Tibial nerve (tissue), 4 donors: ENCODE results near the gene NNMT. TPM values are rescaled to one million over a fixed set of nuclear protein-coding genes. Genes with fewer than 3 reads are reported as not detected.
A peak's percentile ranks its signal among the peaks of the same experiment; 100 is the strongest.

Experiments
- DNase-seq, 2 donors: peaks; one replicate each; pipeline ENCODE4 v3.0.0-alpha.2; 2019; ENCODE audit warnings: low spot score in 2 of 2
- H3K27ac ChIP-seq, 4 donors: fragments of 200-600 bp; sonication (generic) in 3 of 4; one replicate each; pipeline ENCODE4 v1.5.1; 2017 to 2019; ENCODE audit warnings: mild to moderate bottlenecking in 1 of 4
- H3K27me3 ChIP-seq, 2 donors: fragments of 200-600 bp; sonication (generic) in 1 of 2; one replicate each; pipeline versions ENCODE4 v1.5.1 to v1.6.0; 2017 to 2019
- H3K36me3 ChIP-seq, 3 donors: fragments of 200-600 bp; sonication (generic); one replicate each; pipeline ENCODE4 v1.5.1; 2018 to 2019
- H3K4me1 ChIP-seq, 4 donors: fragments of 200-600 bp; sonication (generic) in 3 of 4; one replicate each; pipeline ENCODE4 v1.5.1; 2017 to 2019
- H3K4me3 ChIP-seq, 4 donors: fragments of 200-600 bp; sonication (generic) in 3 of 4; one replicate each; pipeline ENCODE4 v1.5.1; 2017 to 2019; ENCODE audit warnings: mild to moderate bottlenecking in 1 of 4, moderate library complexity in 1 of 4
- H3K9me3 ChIP-seq, 4 donors: fragments of 200-600 bp; sonication (generic) in 3 of 4; one replicate each; pipeline ENCODE4 v1.5.1; 2017 to 2019
- EP300 ChIP-seq, 2 donors: sonication (generic); formaldehyde crosslinking; IDR thresholded peaks; one replicate each; pipeline ENCODE4 v1.6.1; 2017; ENCODE audit warnings: antibody characterized with exemption in 2 of 2, mild to moderate bottlenecking in 1 of 2
- POLR2A ChIP-seq, 2 donors: fragments of 450-650 bp; IDR thresholded peaks; one replicate each; pipeline ENCODE4 v1.6.1; 2017; ENCODE audit warnings: antibody characterized with exemption in 2 of 2, mild to moderate bottlenecking in 2 of 2, moderate library complexity in 2 of 2
- WGBS, 2 donors: methylation state at CpG; one replicate each; pipeline ENCODE4 v1.1.5; 2018; 5-methylcytosine and 5-hydroxymethylcytosine counted together
- total RNA-seq, 4 donors: library from RNA; depleted of rRNA; stranded (reverse); fragments of >200 nt; gene quantifications; one replicate each; pipeline ENCODE4 v1.1.0, GENCODE V29; 2016
- TF ChIP-seq, protein P1 (sequence below), 5 experiments: fragments of 200-600 bp in 3 of 5; fragments of 450-650 bp in 2 of 5; sonication (generic) in 3 of 5; IDR thresholded peaks; one replicate each; pipeline ENCODE4 v1.5.1; 2016 to 2019; ENCODE audit warnings: antibody characterized with exemption in 5 of 5, mild to moderate bottlenecking in 3 of 5, moderate library complexity in 2 of 5

Gene NNMT
- total RNA-seq, 4 donors from 2014 or later, result 520 to 1,803 (median 896) TPM

DNA sequence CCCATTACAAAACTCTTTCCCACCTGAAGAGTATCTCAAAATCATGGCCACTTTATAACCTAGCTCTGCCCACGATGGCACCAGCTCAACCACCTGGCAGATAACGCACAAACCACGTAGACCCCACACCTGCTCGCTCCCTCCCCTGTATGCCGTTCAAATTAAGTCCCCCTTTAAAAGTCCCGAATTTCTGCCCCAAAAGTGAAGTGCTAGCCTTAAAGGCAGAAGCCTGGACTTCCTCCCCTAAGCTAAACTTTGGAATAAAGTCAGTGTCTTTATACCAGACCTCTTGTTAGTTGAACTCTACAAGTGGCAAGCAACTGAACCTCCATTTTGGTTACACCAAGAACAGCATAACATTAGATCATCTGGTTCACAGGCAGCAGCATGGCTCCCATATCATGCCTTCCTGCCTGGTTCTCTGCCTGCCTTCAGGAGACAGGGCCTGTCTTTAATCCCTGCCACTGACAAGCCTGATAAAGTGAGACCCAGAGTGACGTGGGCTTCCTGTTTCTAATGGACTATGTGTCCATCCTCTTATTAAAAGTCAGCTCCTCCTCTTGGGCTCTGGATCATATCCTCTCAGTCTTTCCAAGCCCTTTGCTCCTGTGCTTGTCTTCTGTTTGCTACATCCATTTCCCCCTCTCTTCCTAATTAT lies 32.6 kb upstream of the NNMT start:
- DNase-seq, result no peak

GRCh38 chr11:114264381-114264780 lies 31.8 kb upstream of the NNMT start:
- Histone ChIP-seq H3K4me1 (peaks cover 0 to 36% (median 17%) of the 10 kb centered on the region in 4 donors), H3K27ac (no peak overlapping the region), H3K27me3 (peaks cover 0 to 3% of the 10 kb centered on the region in 2 donors), H3K4me3 (no peak overlapping the region), H3K9me3 (no peaks in the 10 kb centered on the region), H3K36me3 (no peaks in the 10 kb centered on the region)
- no peak for TF ChIP-seq POLR2A (IDR thresholded peaks at IDR 0.05)
- no peak for DNase-seq
- 93 to 96% methylated on average over 2 of the region's 2 CpGs for WGBS, 2 donors

More for the DNA sequence above, 32.6 kb upstream of the NNMT start:
- 75 to 76% methylated on average over 7 of the region's 7 CpGs for WGBS, 2 donors
- Histone ChIP-seq H3K27me3 (peaks cover 0 to 3% of the 10 kb centered on the region in 2 donors), H3K4me3 (no peak overlapping the region), H3K36me3 (no peaks in the 10 kb centered on the region), H3K27ac (no peak overlapping the region), H3K4me1 (peaks cover 0 to 43% (median 23%) of the 10 kb centered on the region in 4 donors), H3K9me3 (no peaks in the 10 kb centered on the region)
- TF ChIP-seq POLR2A (IDR thresholded peaks at IDR 0.05) (no peak), EP300 (IDR thresholded peaks at IDR 0.05) (no peak)
- TF ChIP-seq, protein P1, sequence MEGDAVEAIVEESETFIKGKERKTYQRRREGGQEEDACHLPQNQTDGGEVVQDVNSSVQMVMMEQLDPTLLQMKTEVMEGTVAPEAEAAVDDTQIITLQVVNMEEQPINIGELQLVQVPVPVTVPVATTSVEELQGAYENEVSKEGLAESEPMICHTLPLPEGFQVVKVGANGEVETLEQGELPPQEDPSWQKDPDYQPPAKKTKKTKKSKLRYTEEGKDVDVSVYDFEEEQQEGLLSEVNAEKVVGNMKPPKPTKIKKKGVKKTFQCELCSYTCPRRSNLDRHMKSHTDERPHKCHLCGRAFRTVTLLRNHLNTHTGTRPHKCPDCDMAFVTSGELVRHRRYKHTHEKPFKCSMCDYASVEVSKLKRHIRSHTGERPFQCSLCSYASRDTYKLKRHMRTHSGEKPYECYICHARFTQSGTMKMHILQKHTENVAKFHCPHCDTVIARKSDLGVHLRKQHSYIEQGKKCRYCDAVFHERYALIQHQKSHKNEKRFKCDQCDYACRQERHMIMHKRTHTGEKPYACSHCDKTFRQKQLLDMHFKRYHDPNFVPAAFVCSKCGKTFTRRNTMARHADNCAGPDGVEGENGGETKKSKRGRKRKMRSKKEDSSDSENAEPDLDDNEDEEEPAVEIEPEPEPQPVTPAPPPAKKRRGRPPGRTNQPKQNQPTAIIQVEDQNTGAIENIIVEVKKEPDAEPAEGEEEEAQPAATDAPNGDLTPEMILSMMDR (IDR thresholded peaks at IDR 0.05), result no peak

- DNase-seq, result no peak
Measured at GRCh38 chr11:114265122-114265878, 30.9 kb upstream of the NNMT start.

DNA sequence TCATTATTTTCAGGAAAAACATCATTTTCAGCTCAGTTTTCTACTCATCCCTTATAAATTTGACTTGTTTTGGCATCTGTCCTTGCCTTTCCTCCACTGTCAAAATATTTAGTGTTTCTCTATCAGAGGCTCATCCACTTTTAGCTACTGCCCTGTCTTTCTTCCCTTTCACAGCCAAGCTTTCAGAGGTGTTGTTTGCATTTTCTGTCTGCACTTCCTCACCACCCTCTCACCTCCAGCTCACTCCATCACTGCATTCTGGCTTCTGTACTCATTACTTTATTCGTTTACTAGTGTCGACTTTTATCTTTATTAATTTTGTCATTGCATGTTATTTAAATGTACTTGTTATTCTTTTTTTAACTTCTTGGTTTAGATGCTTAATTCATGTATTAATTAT lies 26.7 kb upstream of the NNMT start:
- DNase-seq, result no peak
- Histone ChIP-seq H3K27me3 (no peaks in the 10 kb centered on the region), H3K4me3 (no peak overlapping the region), H3K9me3 (no peaks in the 10 kb centered on the region), H3K36me3 (no peaks in the 10 kb centered on the region), H3K4me1 (peaks cover 0 to 3% (median 0%) of the 10 kb centered on the region in 4 donors), H3K27ac (no peak overlapping the region)
- TF ChIP-seq POLR2A (IDR thresholded peaks at IDR 0.05), result no peak
- TF ChIP-seq EP300 (IDR thresholded peaks at IDR 0.05), result no peak
- TF ChIP-seq, protein P1 (IDR thresholded peaks at IDR 0.05), result no peak
- WGBS, 2 donors, result 84 to 87% methylated on average over 2 of the region's 2 CpGs

More at GRCh38 chr11:114265122-114265878, 30.9 kb upstream of the NNMT start:
- Histone ChIP-seq H3K27ac (no peak overlapping the region), H3K27me3 (peaks cover 0 to 3% of the 10 kb centered on the region in 2 donors), H3K4me1 (peaks cover 0 to 26% (median 8%) of the 10 kb centered on the region in 4 donors), H3K4me3 (no peak overlapping the region), H3K9me3 (no peaks in the 10 kb centered on the region), H3K36me3 (no peaks in the 10 kb centered on the region)
- WGBS, 2 donors, result 74 to 75% methylated on average over 8 of the region's 8 CpGs
- TF ChIP-seq EP300 (IDR thresholded peaks at IDR 0.05), result peak in 1 of 2 donors; percentile 22
- TF ChIP-seq POLR2A (IDR thresholded peaks at IDR 0.05), result no peak
- TF ChIP-seq, protein P1 (IDR thresholded peaks at IDR 0.05), result no peak

GRCh38 chr11:114270531-114271270 lies 25.5 kb upstream of the NNMT start:
- Histone ChIP-seq H3K27ac (no peak overlapping the region), H3K9me3 (no peaks in the 10 kb centered on the region), H3K4me3 (no peak overlapping the region), H3K36me3 (no peaks in the 10 kb centered on the region), H3K4me1 (peaks cover 0 to 11% (median 0%) of the 10 kb centered on the region in 4 donors), H3K27me3 (no peaks in the 10 kb centered on the region)
- TF ChIP-seq, protein P1 (IDR thresholded peaks at IDR 0.05), result no peak
- no peak for TF ChIP-seq POLR2A (IDR thresholded peaks at IDR 0.05)
- 93 to 95% methylated on average over 5 of the region's 5 CpGs for WGBS, 2 donors
- DNase-seq, result no peak
